Keratinocyte (primary cell): ENCODE data around the gene PLA1A. TPM values are rescaled to one million over a fixed set of nuclear protein-coding genes. Genes with fewer than 3 reads are reported as not detected.

ENCODE experiments used
- DNase-seq: peaks from one replicate; pipeline ENCODE4 v3.0.0-alpha.2; 2011; ENCODE audit warnings: low read depth, missing footprints, low spot score
- FAIRE-seq: peaks from 2 replicates; lab custom pipeline; 2011; peaks lifted over from hg19 to GRCh38; lab: Jason Lieb, UNC
- H2AFZ ChIP-seq: 2 replicates; pipeline ENCODE4 v1.6.0; 2012; ENCODE audit warnings: low read length, control low read depth, inconsistent platforms; ENCODE audit not compliant: control insufficient read depth
- H3K27ac ChIP-seq: 2 replicates; pipeline ENCODE4 v1.5.1; 2011; ENCODE audit warnings: low read length; ENCODE audit not compliant: control insufficient read depth, insufficient read depth
- H3K27me3 ChIP-seq: 3 replicates; pipeline ENCODE4 v1.6.0; 2011; ENCODE audit warnings: low read length; ENCODE audit not compliant: control insufficient read depth, insufficient read depth; ENCODE audit errors: extremely low read depth
- H3K36me3 ChIP-seq, 2 experiments: 2 replicates in 1 of 2; 3 replicates in 1 of 2; pipeline ENCODE4 v1.5.1; 2011; ENCODE audit warnings: low read length in 2 of 2, mild to moderate bottlenecking in 1 of 2; ENCODE audit not compliant: control insufficient read depth in 2 of 2, insufficient read depth in 2 of 2; ENCODE audit errors: extremely low read depth in 1 of 2
- H3K4me1 ChIP-seq: 3 replicates; pipeline ENCODE4 v1.5.1; 2011; ENCODE audit warnings: low read length; ENCODE audit not compliant: control insufficient read depth, insufficient read depth; ENCODE audit errors: extremely low read depth
- H3K4me2 ChIP-seq: 3 replicates; pipeline ENCODE4 v1.6.0; 2011; ENCODE audit warnings: low read depth, low read length; ENCODE audit not compliant: control insufficient read depth, insufficient read depth; ENCODE audit errors: extremely low read depth
- H3K4me3 ChIP-seq, 3 experiments: fragments of 200-600 bp in 1 of 3; sonication (generic) in 1 of 3; 2 replicates in 2 of 3; 3 replicates in 1 of 3; pipeline ENCODE4 v1.5.1; 2011 to 2016; ENCODE audit warnings: low read length in 3 of 3, mild to moderate bottlenecking in 3 of 3, control low read depth in 2 of 3, inconsistent platforms in 1 of 3, low read depth in 1 of 3, mixed read lengths in 1 of 3, mixed run types in 1 of 3, moderate library complexity in 1 of 3; ENCODE audit not compliant: control insufficient read depth in 2 of 3, insufficient read depth in 2 of 3; ENCODE audit errors: extremely low read depth in 1 of 3
- H3K79me2 ChIP-seq: 2 replicates; pipeline ENCODE4 v1.6.0; 2012; ENCODE audit warnings: low read length; ENCODE audit not compliant: control insufficient read depth, insufficient read depth
- H3K9ac ChIP-seq: 3 replicates; pipeline ENCODE4 v1.6.0; 2011; ENCODE audit warnings: low read length; ENCODE audit not compliant: control insufficient read depth, insufficient read depth; ENCODE audit errors: extremely low read depth
- H3K9me1 ChIP-seq: 3 replicates; pipeline ENCODE4 v1.6.0; 2011; ENCODE audit warnings: low read length; ENCODE audit not compliant: control insufficient read depth, insufficient read depth; ENCODE audit errors: extremely low read depth
- H3K9me3 ChIP-seq: 2 replicates; pipeline ENCODE4 v1.5.1; 2012; ENCODE audit warnings: low read depth, low read length; ENCODE audit not compliant: control insufficient read depth
- H4K20me1 ChIP-seq: 3 replicates; pipeline ENCODE4 v1.6.0; 2011; ENCODE audit warnings: low read length; ENCODE audit not compliant: control insufficient read depth, insufficient read depth; ENCODE audit errors: extremely low read depth
- CTCF ChIP-seq, 3 experiments: IDR thresholded peaks in 1 of 3; conservative IDR thresholded peaks in 1 of 3; optimal IDR thresholded peaks in 1 of 3; 2 replicates in 2 of 3; 3 replicates in 1 of 3; pipeline versions ENCODE3 to v1.5.1; 2011; ENCODE audit warnings: low read length in 3 of 3, mild to moderate bottlenecking in 3 of 3, moderate library complexity in 2 of 3, control low read depth in 1 of 3, inconsistent platforms in 1 of 3; ENCODE audit not compliant: insufficient read depth in 2 of 3; ENCODE audit errors: extremely low read depth in 1 of 3
- EZH2 ChIP-seq: IDR thresholded peaks from one replicate; pipeline ENCODE4 v1.6.1; 2012; ENCODE audit warnings: inconsistent platforms, mild to moderate bottlenecking, low read length, moderate library complexity
- dilution Hi-C: fragments of 300-500 bp; cut with MboI; formaldehyde crosslinking; loops from one replicate; pipeline ENCODE4 v1.7.0; 2020; ENCODE audit warnings: low sequenced_read_pairs; ENCODE audit not compliant: extremely low pct_ligation_motif_present
- polyA plus RNA-seq, 5 experiments: library from polyadenylated mRNA; depleted of rRNA in 3 of 5; stranded (reverse) in 3 of 5; stranded (forward) in 1 of 5; unstranded in 1 of 5; fragments of >200 nt; gene quantifications; 1 replicate in 1 of 5; 2 replicates in 3 of 5; 3 replicates in 1 of 5; pipeline versions ENCODE4 v1.2.1 to v1.2.3, GENCODE V29; 2011 to 2012; ENCODE audit warnings: missing spikeins in 2 of 5, low read depth in 1 of 5, low replicate concordance in 1 of 5

The PLA1A gene
- polyA plus RNA-seq, 1 donor (not counting 4 experiments of a cell fraction or from before 2014, with no cell fraction given), result not detected

- DNase-seq, result no peak
- Histone ChIP-seq H3K27me3 (no peaks in the 10 kb centered on the region), H3K9ac (no peak overlapping the region), H2AFZ (no peak overlapping the region), H3K9me3 (no peaks in the 10 kb centered on the region), H3K4me3 (no peak overlapping the region), H3K79me2 (no peaks in the 10 kb centered on the region), H4K20me1 (no peaks in the 10 kb centered on the region), H3K4me1 (no peaks in the 10 kb centered on the region), H3K4me2 (no peak overlapping the region), H3K27ac (no peak overlapping the region), H3K36me3 (no peaks in the 10 kb centered on the region), H3K9me1 (no peaks in the 10 kb centered on the region)
- no peak for TF ChIP-seq CTCF (optimal IDR thresholded peaks at IDR 0.05 in 1 of 3, IDR thresholded peaks at IDR 0.05 in 1 of 3, conservative IDR thresholded peaks at IDR 0.05 in 1 of 3; ENCODE audit: extremely low read depth in 1 of 3, insufficient read depth in 2 of 3, low read length in 3 of 3)
- TF ChIP-seq EZH2, result no peak
- no peak for FAIRE-seq
- dilution Hi-C loops, result no loop called here
Observed at GRCh38 chr3:119653876-119654275, 56.2 kb downstream of the PLA1A start.

- Histone ChIP-seq H3K36me3 (no peaks in the 10 kb centered on the region), H3K27ac (no peak overlapping the region), H3K9me3 (no peaks in the 10 kb centered on the region), H4K20me1 (no peaks in the 10 kb centered on the region), H3K4me1 (no peaks in the 10 kb centered on the region), H3K4me2 (no peak overlapping the region), H3K79me2 (no peaks in the 10 kb centered on the region), H2AFZ (no peak overlapping the region), H3K27me3 (no peaks in the 10 kb centered on the region), H3K9me1 (no peaks in the 10 kb centered on the region), H3K9ac (no peak overlapping the region), H3K4me3 (no peak overlapping the region)
- TF ChIP-seq EZH2 (no peak), CTCF (optimal IDR thresholded peaks at IDR 0.05 in 1 of 3, IDR thresholded peaks at IDR 0.05 in 1 of 3, conservative IDR thresholded peaks at IDR 0.05 in 1 of 3; ENCODE audit: extremely low read depth in 1 of 3, insufficient read depth in 2 of 3, low read length in 3 of 3) (no peak)
- DNase-seq (no peak), FAIRE-seq (no peak)
- dilution Hi-C loops, result no loop called here
Observed at GRCh38 chr3:119657887-119658702, 60.4 kb downstream of the PLA1A start.
